GM21367 (cell line): Measurements from ENCODE around the gene ANKH.
"Not testable (repeated sequence)": the region's sequence is repeated elsewhere in the genome, so short reads cannot be mapped to it uniquely, and the experiment has no call there.

Experiments used
- ATAC-seq: cut with Tn5 transposase; IDR thresholded peaks from one replicate; pipeline ENCODE4 v1.9.1; 2021; ENCODE audit not compliant: unreplicated experiment

Gene ANKH

DNA sequence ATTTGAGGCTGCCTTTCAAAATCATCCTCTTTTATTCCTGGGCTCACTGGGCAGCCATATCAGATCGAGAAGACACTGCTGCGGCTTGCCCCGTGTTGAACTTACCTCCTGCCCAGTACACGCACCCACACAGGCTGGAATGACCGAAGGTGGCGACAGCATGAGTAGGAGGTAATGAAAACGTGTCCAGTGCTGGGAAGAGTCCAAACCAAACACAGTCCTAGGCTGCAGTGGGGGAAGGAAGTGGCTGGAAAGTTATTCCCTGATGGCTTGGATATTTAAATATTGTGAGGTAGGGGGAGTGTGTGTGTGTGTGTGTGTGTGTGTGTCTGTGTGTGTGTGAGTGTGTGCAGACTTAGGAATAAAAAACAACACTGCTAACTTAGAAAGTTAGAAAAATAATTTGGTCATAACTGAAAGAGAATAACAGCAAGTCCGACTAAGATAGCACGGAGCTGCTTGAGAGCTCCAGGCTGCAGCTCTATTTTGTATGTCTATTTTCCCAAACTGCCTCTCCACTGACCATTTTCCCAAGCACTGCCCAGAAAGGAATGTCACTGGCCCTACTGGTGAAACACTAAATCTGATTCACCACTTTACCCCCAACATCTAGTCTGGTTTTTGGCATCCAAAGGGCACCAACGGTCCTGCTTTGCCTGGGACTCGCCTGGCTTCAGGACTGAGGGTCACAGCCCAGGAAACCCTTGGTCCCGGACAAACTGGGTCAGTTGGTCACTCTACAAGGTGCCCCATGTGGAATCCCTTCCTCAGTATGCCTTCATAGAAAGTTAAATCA, 41.2 kb downstream of the ANKH start:
- no peak for ATAC-seq

DNA sequence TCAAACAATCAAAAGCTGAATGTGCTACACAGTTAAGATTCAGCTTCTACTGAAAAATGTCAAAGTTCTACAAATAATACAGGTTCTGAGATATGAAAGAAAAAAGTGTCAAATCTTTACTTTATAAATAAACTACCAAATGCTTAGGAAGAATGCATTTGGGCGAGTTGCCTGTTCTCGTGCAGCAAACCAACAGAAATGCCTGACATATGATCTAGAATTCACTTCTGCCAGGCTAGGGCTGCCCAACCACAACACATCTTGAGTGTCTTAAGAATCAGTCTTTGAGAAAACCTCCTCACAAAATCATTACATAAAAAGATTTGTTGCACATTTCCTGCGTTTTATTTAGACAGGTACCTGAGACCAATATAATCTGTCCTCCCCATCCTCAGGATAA, 42.2 kb downstream of the ANKH start:
- no peak for ATAC-seq

DNA sequence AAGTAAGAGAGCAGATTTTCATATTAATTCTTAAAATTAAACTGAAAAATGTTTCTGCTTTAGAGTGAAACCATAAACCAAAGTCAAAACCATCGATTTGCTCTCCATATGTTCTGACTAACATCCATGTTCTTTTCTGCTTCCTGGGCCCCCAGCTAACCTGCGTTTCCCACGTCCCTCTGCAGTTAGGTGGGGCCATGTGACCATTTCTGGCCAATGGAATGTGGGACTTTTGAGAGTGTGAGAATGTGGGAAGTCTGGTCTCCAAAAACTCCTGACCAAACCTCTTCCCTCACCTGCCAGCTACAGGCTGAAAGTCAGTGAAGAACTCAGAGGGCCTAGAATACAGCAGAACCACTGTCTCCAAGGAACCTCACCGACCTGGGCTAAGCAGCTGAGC, 44.9 kb downstream of the ANKH start:
- ATAC-seq, result no peak

DNA sequence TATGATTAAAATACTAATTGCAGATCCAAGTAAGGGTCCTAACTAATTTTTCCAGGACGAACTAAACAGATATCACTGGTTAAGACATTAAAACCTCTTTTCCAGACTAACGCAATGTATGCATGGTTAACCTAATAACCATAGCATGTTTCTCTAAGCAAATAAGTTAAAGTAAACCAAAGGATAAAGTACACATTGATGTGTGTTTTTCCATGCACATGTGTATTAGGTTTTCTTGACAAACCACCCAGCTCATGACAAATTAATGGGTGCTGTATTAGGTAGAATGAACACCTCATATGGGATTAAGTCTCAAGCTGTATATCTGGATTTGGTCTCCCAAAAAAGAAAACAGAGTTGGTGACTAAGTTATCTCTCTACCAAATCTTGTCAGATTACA, 45.6 kb downstream of the ANKH start:
- ATAC-seq, result no peak

DNA sequence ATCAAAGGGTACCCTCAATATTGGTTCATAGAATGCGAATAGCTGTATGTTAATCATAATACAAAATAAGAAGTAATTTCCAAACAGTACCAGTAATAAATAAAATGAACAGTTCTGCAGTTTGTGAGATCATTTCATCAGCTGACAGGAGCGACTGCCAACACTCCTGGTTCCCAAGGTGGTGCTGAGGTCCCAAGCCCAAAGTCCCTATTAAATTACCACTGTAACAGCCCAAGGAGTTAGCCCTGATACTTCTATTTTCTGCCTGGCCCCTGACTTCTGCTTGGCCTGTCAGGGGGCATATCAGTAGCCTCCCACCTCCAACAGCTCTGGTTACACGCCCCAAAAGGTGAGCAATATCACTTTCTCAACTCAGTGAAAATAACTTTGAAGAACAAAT, 47.1 kb downstream of the ANKH start:
- no peak for ATAC-seq

DNA sequence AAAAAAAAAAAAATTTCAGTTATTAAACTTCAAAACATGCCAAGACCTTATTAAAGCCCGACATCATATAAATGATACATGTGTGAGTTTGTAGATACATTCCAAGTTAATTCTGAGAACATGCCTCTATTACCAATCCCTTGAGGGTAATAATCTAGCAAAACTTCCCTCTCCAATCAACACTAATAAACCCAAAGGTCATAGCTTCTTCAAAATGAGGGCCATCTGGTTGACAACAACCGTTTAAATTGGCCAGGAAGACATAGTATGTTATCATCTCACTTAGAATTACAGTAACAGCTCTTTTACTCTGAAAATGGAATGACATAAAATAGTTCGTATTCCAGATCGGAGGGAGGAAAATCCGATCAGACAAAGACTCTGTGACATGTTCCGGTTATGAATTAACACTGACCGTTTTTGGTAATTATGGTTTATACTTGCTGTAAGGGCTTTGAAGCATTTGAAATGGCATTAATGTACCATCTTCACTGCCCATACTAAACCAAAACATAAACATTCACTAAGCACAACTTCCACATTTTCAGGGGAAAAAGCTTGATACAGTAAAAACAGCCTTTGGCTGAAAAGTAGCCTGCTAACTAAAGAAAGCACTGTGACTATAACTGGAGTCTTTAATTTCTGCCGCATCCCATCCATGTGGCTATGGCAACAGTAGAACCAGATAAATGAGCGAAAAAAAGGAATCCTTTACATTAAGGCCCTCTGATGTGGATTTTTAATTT, 50.3 kb downstream of the ANKH start:
- ATAC-seq, result no peak

DNA sequence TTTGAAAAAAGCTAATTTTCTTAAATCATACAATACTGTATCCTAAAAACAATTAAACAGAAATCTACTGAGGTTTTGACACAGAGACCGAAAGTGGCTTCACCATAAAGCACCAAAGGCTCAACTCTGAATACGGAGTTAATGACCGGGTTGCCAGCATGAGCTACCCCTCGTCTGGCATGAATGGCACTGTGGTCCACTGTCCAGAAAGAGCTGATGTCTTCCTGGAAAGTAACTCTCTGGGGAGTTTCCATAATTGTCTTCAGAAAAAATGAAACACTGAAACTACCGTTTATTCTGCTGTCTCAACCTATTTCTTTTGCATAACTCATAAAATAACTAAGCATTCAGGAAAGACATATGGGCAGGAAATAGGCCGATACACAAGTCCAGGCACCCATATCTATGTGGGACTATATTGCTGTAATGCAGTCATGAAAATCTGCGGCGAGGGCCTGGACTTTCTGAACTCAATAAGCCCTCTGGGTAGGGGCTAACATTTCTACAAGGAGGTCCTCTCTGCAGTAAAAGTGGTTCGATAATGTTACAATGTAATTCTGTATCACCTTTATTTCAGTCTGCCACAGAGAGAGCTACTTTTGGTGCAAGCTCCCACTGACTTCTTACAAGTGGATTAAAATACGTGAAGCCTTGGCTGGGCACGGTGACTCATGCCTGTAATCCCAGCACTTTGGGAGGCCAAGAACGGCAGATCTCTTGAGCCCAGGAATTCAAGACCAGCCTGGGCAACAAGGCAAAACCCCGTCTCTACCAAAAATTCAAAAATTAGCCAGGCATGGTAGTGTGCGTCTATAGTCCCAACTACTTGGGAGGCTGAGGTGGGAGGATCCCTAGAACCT, 52.4 kb downstream of the ANKH start:
- no peak for ATAC-seq

DNA sequence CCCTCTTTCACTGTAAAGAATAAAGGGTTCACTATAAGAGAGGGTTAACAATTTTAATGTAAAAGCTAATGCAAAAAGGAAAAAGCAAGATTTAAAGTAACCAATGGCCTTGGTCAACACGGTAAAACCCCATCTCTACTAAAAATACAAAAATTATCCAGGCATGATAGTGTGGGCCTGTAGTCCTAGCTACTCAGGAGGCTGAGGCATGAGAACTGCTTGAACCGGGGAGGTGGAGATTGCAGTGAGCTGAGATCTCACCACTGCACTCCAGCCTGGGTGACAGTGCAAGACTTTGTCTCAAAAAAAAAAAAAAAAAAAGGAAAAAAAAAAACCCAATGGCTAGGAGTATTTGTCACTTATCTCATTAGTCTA, 53.8 kb downstream of the ANKH start:
- not testable (repeated sequence) for ATAC-seq

DNA sequence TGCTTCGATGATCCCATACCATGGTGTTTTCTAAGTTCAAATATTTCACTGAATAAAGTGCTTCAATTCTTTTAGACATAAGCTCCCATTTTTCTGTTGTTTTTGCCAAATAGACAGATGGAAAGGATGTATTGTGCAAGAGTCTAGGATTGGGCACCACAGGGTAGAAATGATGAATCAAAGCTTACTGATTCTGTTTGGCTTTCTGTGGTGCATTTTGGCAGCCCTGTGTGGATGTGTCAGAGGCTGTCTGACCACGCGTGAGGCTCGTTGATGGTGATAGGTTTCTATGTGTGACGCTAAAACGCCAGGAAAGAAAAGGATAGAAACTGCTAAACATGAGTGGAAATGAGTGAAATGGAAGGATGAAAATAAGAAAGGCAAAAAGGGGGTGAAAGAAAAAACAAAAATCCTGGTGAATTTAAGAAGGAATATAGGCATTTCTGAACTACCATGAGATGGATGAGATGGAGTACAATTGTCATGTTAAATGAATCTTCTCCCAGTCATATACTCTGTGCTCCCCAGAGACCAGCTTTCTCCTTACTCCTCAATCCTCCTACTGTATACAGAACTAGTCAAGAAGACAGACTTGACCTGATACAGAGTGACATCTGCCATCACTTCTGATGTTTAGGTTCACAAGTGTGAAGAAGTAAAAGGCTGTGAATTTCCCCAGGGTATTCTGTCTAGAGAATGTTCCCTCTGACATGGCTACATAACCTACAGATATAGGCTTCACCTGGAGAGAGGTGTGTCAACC, 54.4 kb downstream of the ANKH start:
- ATAC-seq, result no peak

DNA sequence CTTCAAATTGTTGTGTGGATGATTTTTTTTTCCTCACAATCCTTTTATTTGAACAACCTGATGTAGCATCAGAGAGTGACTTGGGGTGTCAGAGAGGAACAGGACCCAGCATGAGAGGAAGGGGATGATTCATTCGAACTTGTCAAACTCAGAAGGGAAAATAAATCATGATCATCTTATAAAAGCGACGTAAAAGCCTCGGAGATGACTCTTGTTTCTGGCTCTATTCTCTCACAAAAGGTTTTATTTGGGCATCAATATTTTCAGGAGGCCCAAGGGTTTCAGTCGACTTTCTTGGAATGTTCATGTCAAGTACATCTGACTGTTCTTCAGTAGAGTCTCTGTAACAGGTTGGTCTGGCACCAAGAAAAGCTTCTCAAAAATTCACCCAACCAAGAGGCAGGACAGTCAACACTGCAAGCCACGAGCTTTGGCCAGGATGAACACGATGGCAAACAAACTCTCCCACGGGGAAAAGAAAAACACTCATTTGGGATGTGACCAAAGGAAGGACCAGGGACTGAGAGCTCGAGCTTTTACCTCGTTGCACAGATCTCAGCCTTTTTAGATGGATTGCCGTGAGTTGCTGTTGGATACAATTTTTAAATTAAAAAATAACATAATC, 55.1 kb downstream of the ANKH start:
- no peak for ATAC-seq

DNA sequence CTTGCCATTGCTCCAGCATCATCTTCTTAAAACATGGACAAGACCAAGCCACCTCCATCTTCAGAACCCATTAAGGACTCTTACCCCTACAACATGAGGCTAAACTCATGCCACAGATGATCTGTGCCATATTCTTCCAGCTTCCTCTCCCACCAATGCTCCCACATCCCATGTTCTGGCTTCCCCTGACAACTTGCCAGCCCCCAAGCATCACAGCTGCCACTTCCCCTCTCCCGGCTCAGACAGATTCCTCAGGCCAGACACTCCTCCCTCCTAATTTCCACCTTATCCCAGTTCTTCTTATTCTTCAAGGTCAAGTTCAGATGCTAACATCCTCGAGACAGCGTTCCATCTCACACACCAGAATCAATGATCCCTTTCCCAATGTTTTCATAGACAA, 57.8 kb downstream of the ANKH start:
- ATAC-seq, result no peak

DNA sequence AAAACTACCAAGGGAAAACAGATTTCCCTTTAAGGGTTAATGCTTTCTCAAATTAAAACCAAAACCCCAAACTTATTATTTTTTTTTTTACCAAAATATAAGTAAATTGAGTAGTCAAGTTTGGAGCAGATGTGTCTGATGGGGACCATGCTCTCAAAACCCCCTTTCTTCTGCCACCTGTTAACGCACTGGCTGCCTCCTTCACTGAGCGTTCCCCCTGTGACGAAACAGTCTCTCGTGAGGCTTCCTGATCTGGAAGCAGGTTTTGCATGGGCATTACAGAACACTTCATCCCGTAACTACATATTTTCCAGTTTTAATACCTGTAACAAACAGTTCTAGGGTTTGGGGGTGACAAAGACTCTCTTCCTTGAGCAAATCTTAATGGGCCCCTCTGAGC, 59.4 kb downstream of the ANKH start:
- no peak for ATAC-seq

DNA sequence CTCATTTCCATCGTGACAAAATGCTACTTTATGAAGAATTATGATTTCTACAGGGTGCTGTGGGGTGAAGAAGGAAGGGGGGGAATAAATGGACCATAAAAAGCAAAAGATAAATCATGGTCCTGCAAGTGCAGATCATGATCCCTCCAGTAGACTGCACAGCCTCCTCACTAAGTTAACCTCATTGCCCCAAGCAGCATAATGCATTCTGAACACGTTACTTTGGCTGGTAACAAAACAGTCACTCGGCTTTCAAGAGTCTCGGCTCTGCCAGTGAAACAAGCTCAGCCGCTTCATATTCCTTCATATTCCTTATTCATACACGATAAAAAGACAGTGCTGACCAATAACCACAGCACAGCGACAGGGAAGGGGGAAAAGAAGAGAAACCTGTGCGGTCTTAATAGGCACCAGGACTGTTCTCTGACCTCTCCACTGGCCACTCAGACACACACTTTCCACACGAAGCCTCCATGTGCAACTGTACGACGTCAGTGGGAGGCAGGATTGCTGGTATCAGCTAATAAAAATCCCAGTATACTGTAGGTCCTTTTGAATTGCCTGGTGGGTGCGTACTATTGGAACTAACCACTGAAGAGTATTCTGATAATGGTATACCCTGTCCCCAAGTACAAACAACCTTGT, 60.5 kb downstream of the ANKH start:
- no peak for ATAC-seq

DNA sequence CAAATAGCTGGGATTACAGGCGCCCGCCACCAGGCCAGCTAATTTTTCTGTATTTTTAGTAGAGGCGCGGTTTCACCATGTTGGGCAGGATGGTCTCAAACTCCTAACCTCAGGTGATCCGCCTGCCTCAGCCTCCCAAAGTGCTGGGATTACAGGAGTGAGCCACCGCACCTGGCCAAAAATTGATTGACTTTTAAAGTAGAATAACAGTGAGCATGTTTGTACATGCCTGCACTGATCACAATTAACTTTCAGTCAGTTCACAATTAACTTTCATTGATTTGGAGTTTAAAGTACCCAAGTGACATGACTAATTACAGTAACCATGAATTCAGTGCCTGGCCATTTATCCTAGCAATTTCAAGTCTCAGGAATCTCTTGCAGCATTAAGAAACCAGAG, 61.3 kb downstream of the ANKH start:
- ATAC-seq, result no peak

DNA sequence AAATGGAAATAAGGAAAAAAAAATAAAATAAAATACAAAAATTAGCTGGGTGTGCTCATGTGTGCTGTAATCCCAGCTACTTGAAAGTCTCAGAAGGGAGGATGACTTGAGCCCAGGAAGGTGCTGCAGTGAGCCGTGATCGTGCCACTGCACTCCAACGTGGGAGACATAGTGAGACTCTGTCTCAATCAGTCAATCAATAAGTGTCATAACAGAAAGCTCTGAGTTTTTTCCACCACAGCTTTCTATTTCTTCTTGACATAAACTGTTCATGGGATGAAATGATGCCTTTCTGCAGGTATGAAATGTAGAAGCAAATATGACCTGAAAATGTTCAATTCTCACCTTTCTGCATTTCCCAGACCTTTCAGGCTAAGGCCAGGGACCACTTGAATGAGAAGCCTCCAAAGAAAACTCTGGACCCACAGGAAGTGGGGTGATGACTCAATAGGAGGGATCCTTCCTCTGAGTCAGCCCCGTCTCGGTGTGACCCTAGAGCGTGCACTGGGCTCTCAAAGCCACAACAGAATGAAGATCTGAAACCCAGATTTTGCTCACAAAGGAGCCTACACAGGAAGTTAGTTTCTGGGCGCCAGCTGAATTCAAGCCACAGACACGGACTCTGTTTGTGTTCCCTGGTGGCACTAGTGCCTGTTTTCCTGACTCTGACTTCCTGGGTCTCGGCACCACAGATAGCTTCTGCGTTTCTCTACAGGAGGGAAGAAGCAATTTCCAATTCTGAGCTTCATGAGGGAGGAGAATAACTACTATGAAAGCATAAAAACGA, 62.0 kb downstream of the ANKH start:
- peak; percentile 98 for ATAC-seq

DNA sequence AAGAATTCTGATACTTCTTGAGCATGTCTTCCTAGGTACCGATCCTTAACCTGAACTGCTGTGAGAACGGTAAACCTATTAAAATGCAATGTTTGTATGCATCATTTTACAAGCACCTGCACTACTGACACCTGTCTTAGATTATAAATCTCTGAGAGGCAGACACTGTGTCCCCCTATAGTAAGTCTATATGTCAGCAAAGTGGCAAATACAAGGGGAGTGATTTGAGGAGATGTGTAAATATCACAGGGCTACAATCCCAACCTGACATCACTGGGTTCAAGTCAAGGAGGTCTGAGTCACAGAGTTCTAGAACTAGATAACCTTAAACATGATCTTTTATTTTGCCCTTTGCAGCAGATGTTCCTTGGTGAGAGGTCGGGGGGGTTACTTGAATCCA, 64.1 kb downstream of the ANKH start:
- ATAC-seq, result no peak

DNA sequence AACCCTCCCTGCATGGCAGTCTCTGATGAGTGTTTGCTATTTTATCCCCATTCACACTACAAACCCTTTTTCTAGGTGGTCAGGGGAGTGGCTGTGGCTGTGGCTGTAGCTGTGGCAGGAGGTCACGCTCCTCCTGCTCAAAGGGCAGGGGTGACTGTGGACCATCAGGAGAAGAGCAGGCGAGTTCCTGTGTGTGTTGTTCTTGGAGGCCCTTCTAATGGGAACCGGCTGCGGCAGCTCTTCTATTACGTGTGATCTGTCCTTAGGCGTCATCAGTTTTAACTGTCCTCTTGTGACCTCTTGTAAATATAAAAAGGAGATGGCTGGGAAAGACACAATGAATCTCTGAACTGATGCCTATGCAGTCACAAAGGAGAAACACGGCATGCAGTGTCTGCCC, 65.1 kb downstream of the ANKH start:
- ATAC-seq, result no peak

DNA sequence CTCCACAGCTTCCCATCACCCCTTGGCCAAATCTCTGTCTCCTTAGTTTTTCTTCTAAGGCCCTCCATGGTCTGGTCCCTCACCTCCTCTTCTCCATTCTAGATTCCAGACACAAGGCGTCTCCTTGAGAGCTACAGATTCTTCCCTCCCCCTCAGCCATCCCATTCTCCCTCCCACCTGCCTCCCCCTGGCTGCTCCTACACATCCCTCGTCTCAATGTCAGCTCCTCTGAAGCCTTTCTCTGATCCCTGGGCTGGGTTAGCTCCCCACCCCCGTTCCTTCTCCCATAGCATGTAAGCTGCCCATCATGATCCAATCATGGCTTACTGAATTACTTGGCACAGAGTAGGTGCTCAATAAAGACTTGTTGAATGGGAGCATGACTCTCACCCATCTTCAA, 69.0 kb downstream of the ANKH start:
- no peak for ATAC-seq

DNA sequence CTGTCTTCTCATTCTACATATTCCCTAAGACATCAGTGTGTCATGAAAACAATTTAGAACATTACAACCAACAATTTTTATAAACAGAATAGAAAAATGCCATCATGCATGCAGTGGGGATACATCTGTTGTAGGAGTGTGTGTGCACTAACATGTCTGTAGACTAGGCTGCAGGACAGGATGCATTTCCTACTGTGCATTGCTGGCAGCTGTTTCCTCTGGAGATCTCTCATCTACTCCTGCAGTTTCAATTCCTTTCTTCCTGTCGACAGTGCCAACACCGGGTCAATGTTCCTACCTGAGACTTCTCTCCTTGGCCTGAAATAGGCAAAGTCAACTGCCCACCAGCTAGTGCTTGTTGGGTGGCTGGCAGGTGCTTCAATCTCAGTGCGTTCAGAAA, 69.8 kb downstream of the ANKH start:
- ATAC-seq, result no peak
